OCI-LY1 (cell line): ENCODE data around the gene JPH2.

Experiments
- H2AFZ ChIP-seq: fragments of 200-600 bp; sonication (generic), shearing (Covaris generic); 2 replicates; pipeline ENCODE4 v1.6.0; 2014; ENCODE audit warnings: antibody characterized with exemption, mild to moderate bottlenecking, low read length
- H3F3A ChIP-seq: fragments of 200-600 bp; sonication (generic), shearing (Covaris generic); 2 replicates; pipeline ENCODE4 v1.6.0; 2014; ENCODE audit warnings: mild to moderate bottlenecking, antibody characterized with exemption, low read length, moderate library complexity; ENCODE audit not compliant: insufficient read depth
- H3K27ac ChIP-seq: fragments of 200-600 bp; sonication (generic); 2 replicates; pipeline ENCODE4 v1.5.1; 2014; ENCODE audit warnings: low read length, mixed run types, mild to moderate bottlenecking, low read depth; ENCODE audit not compliant: poor library complexity, severe bottlenecking
- H3K27me3 ChIP-seq: fragments of 200-600 bp; sonication (generic); 2 replicates; pipeline ENCODE4 v1.6.0; 2014; ENCODE audit warnings: antibody characterized with exemption, mild to moderate bottlenecking, low read length, moderate library complexity; ENCODE audit not compliant: insufficient read depth
- H3K36me3 ChIP-seq: fragments of 200-600 bp; sonication (generic); 2 replicates; pipeline ENCODE4 v1.6.1; 2014; ENCODE audit warnings: mild to moderate bottlenecking, antibody characterized with exemption, low read length, moderate library complexity, mixed read lengths; ENCODE audit not compliant: insufficient read depth
- H3K4me1 ChIP-seq: fragments of 200-600 bp; sonication (generic); 2 replicates; pipeline ENCODE4 v1.5.1; 2014; ENCODE audit warnings: mild to moderate bottlenecking, low read length, moderate library complexity; ENCODE audit not compliant: insufficient read depth, severe bottlenecking
- H3K4me2 ChIP-seq: fragments of 200-600 bp; sonication (generic), shearing (Covaris generic); 2 replicates; pipeline ENCODE4 v1.6.1; 2014; ENCODE audit warnings: low read length
- H3K4me3 ChIP-seq: fragments of 200-600 bp; sonication (generic); 2 replicates; pipeline ENCODE4 v1.5.1; 2014; ENCODE audit warnings: low read length, low read depth, mild to moderate bottlenecking, mixed read lengths; ENCODE audit not compliant: poor library complexity, severe bottlenecking
- H3K79me2 ChIP-seq: fragments of 200-600 bp; shearing (Covaris generic); 2 replicates; pipeline ENCODE4 v1.6.1; 2016; ENCODE audit warnings: mixed run types, low read length, mixed read lengths; ENCODE audit not compliant: insufficient read depth
- H3K9ac ChIP-seq: fragments of 200-600 bp; sonication (generic), shearing (Covaris generic); 2 replicates; pipeline ENCODE4 v1.6.1; 2014; ENCODE audit warnings: mild to moderate bottlenecking, low read length, mixed read lengths
- H3K9me2 ChIP-seq: fragments of 200-600 bp; sonication (generic), shearing (Covaris generic); 2 replicates; pipeline ENCODE4 v1.6.1; 2014; ENCODE audit warnings: low read depth, mild to moderate bottlenecking, low read length, mixed read lengths
- H3K9me3 ChIP-seq: fragments of 200-600 bp; shearing (Covaris generic); 2 replicates; pipeline ENCODE4 v1.6.1; 2014; ENCODE audit warnings: low read length, mixed read lengths
- H4K20me1 ChIP-seq: fragments of 200-600 bp; sonication (generic), shearing (Covaris generic); 2 replicates; pipeline ENCODE4 v1.6.0; 2016; ENCODE audit warnings: mild to moderate bottlenecking, low read length; ENCODE audit not compliant: insufficient read depth
- CTCF ChIP-seq: fragments of 200-600 bp; sonication (generic), shearing (Covaris generic); IDR thresholded peaks from 2 replicates; pipeline ENCODE4 v1.5.1; 2017; ENCODE audit warnings: mild to moderate bottlenecking, antibody characterized with exemption, low read length, moderate library complexity, mixed read lengths
- EZH2 ChIP-seq: fragments of 200-600 bp; sonication (generic), shearing (Covaris generic); IDR thresholded peaks from 2 replicates; pipeline ENCODE4 v1.8.0; 2017; ENCODE audit warnings: borderline replicate concordance, mixed run types, mild to moderate bottlenecking, antibody characterized with exemption, low read length, moderate library complexity, mixed read lengths

JPH2 gene

GRCh38 chr20:44070139-44070900, 116.7 kb downstream of the JPH2 start:
- Histone ChIP-seq H3K4me1 (peaks cover 52% of the 10 kb centered on the region), H3K27ac (peak overlapping the region; percentile 93), H3K9ac (peak overlapping the region; percentile 59)

GRCh38 chr20:44069203-44070011, 117.6 kb downstream of the JPH2 start:
- Histone ChIP-seq H3K9ac (peak overlapping the region; percentile 59), H3K9me2 (no peaks in the 10 kb centered on the region), H3K4me2 (peak overlapping the region; percentile 55), H3K9me3 (no peaks in the 10 kb centered on the region), H3F3A (peaks cover 4% of the 10 kb centered on the region; the same call in 1 of the 2 replicates), H3K4me3 (peak overlapping the region; percentile 29), H3K4me1 (peaks cover 52% of the 10 kb centered on the region), H4K20me1 (no peaks in the 10 kb centered on the region), H3K79me2 (no peaks in the 10 kb centered on the region), H3K36me3 (no peaks in the 10 kb centered on the region), H2AFZ (no peak overlapping the region), H3K27ac (peak overlapping the region; percentile 93), H3K27me3 (no peaks in the 10 kb centered on the region)
- TF ChIP-seq CTCF (no peak), EZH2 (no peak)

More at GRCh38 chr20:44070139-44070900, 116.7 kb downstream of the JPH2 start:
- H3K79me2 ChIP-seq: no peaks in the 10 kb centered on the region
- TF ChIP-seq EZH2 (no peak), CTCF (no peak)
- no peaks in the 10 kb centered on the region for H3K36me3 ChIP-seq
- no peaks in the 10 kb centered on the region for H3K9me2 ChIP-seq
- H2AFZ ChIP-seq: no peak overlapping the region
- H3F3A ChIP-seq: peaks cover 4% of the 10 kb centered on the region; the same call in 1 of the 2 replicates
- H3K9me3 ChIP-seq: no peaks in the 10 kb centered on the region
- H3K27me3 ChIP-seq: no peaks in the 10 kb centered on the region
- peak overlapping the region; percentile 55 for H3K4me2 ChIP-seq
- H4K20me1 ChIP-seq: no peaks in the 10 kb centered on the region
- H3K4me3 ChIP-seq: peak overlapping the region; percentile 29

DNA sequence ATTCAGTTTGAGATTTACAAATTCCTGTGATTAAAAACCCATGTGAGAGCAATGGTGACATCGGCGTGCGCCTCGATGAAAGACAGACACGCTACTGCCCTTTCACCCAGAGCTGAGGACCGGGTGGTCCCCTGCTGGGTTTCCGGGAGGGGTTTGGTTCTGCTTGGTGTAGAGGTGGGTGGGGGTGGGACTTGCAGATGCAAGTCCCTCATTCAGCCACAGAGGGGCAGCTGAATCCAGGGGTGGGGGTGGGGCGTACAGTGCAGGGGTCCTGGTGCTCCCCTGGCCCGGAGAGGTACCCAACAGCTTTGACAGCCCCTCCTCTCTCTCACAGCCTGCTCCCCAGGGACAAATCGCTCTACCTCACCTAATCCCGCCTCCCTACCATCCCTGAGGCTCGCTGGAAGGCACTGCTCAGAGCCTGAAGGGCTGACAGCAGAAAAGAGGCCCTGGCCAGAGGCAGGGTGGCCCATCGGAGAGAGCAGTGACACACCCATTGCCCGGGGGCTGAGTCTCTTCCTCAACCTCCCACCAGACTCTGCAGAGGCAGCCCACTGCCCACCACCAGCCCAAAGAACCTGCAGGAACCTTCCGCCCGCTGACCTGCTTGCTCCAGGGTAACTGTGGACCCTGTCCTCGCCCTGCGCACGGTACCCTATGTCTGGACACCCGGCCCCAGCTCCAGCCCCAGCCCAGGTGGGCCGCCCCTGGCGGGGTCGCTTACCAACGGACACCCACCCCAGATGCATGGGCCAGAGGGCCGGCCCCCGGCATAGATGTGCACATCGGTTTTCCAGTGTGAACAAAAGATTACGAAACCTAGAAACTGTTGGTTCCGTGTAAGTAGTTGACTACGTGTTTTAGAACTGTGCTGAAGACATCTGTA, 118.4 kb downstream of the JPH2 start:
- Histone ChIP-seq H3K9ac (peak overlapping the region; percentile 59), H3F3A (peaks cover 4% of the 10 kb centered on the region; the same call in 1 of the 2 replicates), H3K4me3 (peak overlapping the region; percentile 29), H3K4me2 (peak overlapping the region; percentile 55), H3K27ac (peak overlapping the region; percentile 93), H2AFZ (no peak overlapping the region), H3K4me1 (peaks cover 44% of the 10 kb centered on the region), H3K9me2 (no peaks in the 10 kb centered on the region), H3K79me2 (no peaks in the 10 kb centered on the region), H4K20me1 (no peaks in the 10 kb centered on the region), H3K27me3 (no peaks in the 10 kb centered on the region), H3K36me3 (no peaks in the 10 kb centered on the region), H3K9me3 (no peaks in the 10 kb centered on the region)
- peak; percentile 24; the same call in 1 of the 2 replicates for TF ChIP-seq CTCF
- TF ChIP-seq EZH2: no peak
